Esophagus squamous epithelium (tissue), 4 donors: ENCODE results near the gene RAD51C.

Experiments
- CTCF ChIP-seq, 6 experiments: fragments of 450-650 bp in 4 of 6; fragments of 200-600 bp in 2 of 6; sonication (generic) in 2 of 6; IDR thresholded peaks; one replicate each; pipeline ENCODE4 v1.5.1; 2016 to 2019; ENCODE audit warnings: antibody characterized with exemption in 6 of 6, mild to moderate bottlenecking in 4 of 6, moderate library complexity in 4 of 6
- POLR2A ChIP-seq, 4 donors: fragments of 450-650 bp; IDR thresholded peaks; one replicate each; pipeline ENCODE4 v1.6.1; 2017; ENCODE audit warnings: antibody characterized with exemption in 4 of 4, mild to moderate bottlenecking in 4 of 4, moderate library complexity in 3 of 4

- no peak for TF ChIP-seq CTCF (IDR thresholded peaks at IDR 0.05)
- no peak for TF ChIP-seq POLR2A (IDR thresholded peaks at IDR 0.05)
Measured at GRCh38 chr17:58693208-58693607, 806 bp downstream of the RAD51C start.
